Stimulated activated CD8-positive, alpha-beta memory T cell treated with anti-CD3 and anti-CD28 coated beads, Interleukin-2, amount 100 ng/mL, for 1 hour (primary cell): ENCODE measurements around the gene DLL1.

ENCODE experiments used
- DNase-seq, 2 donors: peaks; one replicate each; pipeline ENCODE4 v3.0.0-alpha.2; 2020; ENCODE audit warnings: low read depth in 2 of 2

The DLL1 gene

GRCh38 chr6:170283212-170284081, 7.4 kb downstream of the DLL1 start:
- no peak for DNase-seq

- no peak for DNase-seq
Observed at GRCh38 chr6:170282512-170283158, 8.2 kb downstream of the DLL1 start.

DNA sequence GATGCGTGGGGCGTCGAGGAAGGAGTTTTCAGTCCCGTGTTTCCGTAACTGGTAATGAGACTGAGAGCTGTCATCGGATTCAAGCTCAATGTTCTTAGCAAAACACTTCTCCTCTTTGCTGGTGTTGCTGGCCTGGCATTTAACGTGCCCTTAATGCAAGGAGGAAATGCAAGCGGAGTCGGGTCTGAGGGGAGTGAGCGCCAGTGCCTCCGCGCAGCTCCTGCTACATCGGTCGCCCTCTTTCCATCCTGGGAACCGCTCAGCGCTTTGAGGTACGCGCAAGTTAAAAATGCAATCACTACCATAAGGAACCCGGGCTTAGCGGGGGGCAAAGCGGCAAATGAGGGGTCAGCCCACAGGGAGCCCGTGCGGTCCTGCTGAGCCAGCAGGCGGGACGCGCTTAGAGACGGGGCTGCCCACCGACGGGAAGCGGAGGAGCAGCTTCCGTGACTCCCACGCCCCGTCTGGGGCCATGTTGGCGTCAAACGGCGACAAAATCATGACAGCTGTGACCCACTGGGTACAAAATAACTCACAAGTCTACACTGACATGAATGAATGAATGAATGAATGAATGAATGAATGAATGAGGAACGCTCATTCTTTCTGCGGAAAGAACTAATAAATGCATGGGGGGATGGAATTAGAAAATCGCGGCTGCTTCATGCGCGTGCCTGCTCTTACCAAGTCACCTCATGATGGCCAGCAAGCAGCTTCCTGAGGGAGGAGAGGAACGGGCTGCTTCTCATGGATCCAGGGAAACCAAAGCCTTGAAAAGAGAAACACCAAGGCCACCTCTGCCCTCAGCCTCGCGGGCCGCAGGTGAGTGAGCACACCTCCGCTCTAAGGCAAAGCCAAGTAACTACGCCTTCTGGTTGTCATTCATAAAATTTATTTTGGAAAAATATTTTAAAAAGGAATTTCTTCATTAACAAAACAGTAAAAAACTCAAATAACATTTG, 9.3 kb downstream of the DLL1 start:
- DNase-seq = no peak

GRCh38 chr6:170280689-170281045, 10.2 kb downstream of the DLL1 start:
- DNase-seq = no peak

DNA sequence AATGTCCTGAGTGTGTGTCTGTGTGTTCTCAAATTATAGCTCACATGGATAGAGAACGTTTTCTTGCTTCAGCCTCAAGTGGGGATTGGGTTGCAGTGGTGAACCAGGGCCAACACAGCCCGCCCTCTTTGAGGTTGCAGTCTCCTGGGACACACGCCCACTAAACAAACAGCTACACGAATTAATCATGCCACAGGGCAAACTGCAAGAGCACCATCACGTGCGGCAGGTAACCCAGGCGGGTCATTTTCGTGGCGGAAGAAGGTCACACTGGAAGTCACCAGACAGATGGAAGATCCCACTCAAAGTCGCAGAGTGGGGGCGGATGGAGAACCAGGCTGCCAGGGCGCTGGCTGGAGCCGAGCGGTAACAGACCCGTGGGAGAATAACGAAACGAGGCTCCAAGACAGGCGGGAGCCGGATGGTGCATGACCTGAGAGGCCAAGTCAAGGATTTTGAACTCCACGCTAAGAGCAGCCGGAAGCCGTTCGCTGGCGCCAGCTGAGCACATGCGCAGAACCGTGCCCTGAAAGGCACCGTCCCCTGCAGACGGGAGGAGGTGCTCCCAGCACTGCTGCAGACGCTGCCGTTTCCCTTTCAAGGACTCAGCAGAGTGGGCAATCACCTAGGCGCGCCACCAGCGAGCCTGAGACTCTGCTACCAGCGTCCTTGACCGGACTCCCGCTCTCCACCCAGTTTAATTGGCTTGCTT, 10.7 kb downstream of the DLL1 start:
- no peak for DNase-seq

GRCh38 chr6:170279426-170279825, 11.5 kb downstream of the DLL1 start:
- no peak for DNase-seq

DNA sequence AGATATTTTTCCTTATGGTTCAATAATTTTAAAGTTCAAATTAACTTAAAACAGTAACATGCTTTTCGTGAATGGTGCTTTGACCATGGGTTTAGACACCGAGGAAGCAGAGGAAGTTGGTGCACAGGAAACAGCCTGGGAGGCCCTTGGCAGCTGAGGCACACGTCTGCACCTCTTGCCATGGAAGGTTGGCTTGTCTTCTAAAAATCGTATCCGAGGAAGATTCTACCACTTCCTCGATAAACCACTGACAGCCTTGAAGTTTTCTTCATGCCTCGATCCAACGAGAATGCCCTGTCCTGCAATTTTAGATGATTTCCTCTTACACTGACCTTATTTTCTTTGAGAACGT, 12.2 kb downstream of the DLL1 start:
- DNase-seq = no peak

- DNase-seq = no peak
Observed at GRCh38 chr6:170277893-170278742, 12.8 kb downstream of the DLL1 start.

DNA sequence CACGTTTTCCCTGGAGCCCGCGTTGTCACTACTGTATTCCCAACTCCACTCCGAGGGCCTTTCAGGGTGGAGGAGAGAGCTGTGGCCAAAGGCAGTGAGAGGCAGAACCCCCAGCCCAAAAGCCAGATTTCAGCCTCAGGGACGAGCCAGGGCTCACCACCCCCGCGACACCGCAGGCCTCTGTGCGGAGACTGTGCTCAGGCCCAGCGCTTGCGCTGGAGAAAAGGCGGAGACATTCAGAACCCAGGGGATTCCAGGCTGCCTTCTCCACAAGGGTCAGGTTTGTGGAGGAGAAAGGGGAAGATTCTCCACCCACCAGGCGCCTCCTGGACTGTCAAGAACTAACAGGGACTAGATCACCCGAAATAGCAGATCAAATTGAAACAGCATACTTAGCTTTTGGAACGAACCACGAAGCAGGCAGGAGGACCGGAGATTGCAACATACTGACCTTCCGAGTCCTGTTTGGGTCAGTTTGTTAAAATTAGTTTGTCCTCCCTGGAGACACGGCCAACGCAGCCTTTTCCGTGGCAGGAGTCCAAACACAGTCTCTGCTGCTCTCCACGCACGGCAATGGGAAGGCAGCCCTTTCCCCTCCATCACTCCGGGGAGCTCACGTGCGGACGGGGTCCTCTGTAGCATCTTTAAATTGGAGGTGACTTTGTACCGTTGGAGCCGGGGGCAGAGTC, 14.4 kb downstream of the DLL1 start:
- no peak for DNase-seq

GRCh38 chr6:170274713-170275560, 15.9 kb downstream of the DLL1 start:
- DNase-seq = no peak

DNA sequence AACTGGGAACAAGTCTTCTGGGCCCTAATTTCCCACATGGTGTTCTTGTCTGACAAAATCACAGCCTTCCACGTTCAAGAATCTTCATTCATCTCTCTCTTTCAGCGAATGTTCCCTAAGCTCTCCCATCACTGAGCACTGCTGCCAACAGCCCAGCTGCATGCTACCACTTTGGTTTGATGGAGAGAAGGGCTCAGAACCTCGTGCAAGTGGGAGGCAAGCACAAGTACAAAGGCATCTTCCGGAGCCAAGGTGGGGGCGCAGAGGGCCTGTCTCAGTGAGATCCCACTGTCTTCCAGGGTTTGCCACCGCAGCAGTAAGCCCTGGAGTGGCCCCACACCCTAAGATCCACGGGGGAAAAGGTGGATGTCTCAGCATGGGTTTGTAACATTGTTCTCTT, 17.2 kb downstream of the DLL1 start:
- no peak for DNase-seq

- no peak for DNase-seq
Observed at GRCh38 chr6:170273191-170273590, 17.7 kb downstream of the DLL1 start.

DNA sequence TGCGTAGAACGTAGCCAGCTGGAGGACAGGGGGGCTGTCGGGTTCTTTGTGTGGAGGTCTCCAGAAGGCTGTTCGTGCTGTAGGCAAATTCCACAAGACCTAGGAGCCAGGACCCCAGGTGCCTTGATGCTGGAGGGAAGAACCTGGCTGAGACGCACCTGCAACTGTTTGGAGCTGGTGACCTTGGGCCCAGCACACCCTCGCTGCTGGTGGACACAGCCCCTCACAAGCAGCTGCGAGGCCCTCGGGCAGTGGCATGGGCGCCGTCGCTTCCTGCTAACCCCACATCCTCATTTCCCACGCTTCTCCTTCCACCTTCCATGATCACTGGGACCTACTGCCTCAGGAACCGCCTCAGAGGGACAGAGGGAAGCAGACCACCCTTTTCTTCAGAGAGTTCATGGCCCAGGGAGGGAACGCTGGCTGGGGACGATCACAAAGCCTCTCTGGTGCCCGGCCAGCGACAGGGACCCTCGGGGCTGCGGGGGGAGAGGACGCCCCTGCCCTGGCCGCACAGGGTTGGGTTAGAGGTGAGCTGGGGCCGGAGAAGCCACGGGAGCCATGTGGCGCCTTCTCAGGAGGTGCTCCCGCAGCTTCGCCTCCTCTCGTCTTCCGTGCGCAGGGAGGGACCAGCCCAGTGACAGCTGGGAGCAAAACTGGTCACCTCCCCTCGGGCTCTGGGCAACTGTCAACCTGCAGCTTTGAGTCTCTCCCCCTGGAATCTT, 18.4 kb downstream of the DLL1 start:
- no peak for DNase-seq

- peak; percentile 31 to 58 for DNase-seq
Observed at GRCh38 chr6:170271771-170272314, 19.0 kb downstream of the DLL1 start.

DNA sequence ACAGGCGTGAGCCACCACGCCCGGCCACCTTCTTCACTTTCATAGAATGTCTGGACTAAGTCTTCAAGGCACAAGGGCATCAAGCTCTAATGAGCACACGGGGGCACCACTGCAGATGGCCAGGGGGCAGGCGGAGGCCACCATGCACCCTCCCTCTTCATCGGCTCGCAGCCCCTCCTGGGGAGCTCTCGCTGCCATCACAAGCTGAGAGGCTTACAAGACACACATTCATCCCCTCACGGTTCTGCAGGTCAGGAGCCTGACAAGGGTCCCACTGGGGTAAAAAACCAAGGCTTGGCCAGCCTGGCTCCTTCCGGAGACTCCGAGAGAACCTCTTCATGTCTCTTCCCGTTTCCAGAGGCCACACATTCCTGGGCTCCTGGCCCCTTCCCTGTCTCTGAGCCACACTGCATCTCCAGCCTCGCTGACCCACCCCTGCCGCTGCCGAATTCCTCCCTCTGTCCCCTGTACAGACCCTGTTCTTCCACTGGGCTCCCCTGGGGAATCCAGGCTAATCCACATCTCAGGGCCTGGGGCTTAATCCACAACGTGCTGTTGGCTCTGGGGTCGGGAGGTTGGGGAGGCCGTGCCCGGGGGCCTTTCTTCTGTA, 19.8 kb downstream of the DLL1 start:
- no peak for DNase-seq

GRCh38 chr6:170269846-170270541, 20.9 kb downstream of the DLL1 start:
- no peak for DNase-seq

DNA sequence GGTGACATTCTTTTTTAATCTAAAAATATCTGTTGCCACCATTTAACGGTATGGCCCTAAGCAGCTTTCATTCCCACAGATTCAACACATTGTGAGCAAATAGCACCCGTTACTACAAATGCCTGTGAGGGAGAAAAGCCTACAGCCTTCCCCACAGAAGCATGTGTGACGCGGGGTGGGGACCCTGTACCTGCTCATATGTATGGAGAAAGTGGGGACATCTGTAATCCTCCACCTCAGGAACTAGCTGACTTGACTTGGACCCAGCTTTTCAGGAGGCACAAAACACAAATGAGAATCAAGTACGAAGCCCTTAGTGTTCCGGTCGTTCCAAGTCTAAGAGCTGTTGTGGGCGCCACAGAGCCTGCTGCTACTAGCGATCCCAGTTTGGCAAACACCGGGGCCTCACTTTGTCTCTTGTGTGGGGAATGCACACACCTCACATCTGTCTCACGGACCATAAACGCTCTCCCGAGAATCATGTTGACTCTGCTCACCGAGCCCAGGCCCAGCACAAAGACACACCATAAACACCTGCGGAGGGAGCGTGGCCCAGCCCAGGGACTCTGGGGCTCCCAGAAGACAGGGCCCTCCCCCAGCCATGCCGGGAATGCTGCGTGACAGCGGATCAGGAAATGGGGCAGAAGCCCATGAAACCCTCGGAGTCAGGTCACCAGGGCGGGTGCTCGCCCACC, 21.6 kb downstream of the DLL1 start:
- no peak for DNase-seq
